ENCODE measurements around the gene FAM110C.

The FAM110C gene

DNA sequence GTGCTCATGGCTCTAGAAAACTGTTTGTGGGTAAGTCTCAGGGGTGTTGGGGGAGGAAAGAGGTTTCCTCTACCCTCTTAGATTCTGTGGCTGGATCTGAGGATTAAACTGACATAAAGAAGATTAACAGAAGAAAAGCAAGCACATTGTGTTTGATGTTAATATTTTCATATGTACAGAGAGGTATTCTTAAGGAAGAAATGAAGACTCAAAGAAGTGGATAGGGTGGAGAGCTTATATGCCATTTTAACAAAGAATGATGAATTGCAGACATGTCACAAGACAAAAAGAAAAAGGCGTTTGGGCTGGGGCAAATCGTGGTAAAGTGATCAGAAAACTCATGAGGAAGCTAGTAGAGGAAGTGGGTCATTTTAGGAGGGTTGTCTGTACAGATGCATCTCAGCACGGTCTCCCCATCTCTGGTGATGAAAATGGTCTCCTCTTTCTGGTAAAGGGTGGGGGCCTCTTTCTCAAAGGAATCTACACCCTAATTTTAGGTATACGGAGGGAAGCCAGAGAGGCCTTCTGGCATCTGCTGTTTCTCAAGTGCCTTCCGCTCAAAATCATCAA, 17.8 kb downstream of the FAM110C start:
- Histone ChIP-seq H3K27ac (ENCODE audit: extremely low read depth, low read depth, low read length) (no peak overlapping the region), H3K36me3 (ENCODE audit: control insufficient read depth in 2 of 2, insufficient read depth in 1 of 2, low read length in 2 of 2) (no peaks in the 10 kb centered on the region), H3K4me3 (ENCODE audit: low read depth, low read length) (no peak overlapping the region), H3K4me1 (ENCODE audit: control insufficient read depth, insufficient read depth, low read length) (no peaks in the 10 kb centered on the region), H3K9me3 (ENCODE audit: control insufficient read depth, insufficient read depth, low read depth, low read length) (no peaks in the 10 kb centered on the region)
- CTCF ChIA-PET = no interaction called here
- POLR2A ChIA-PET = no interaction called here
- TF ChIP-seq ZNF2 (tag by site-specific recombination; IDR thresholded peaks at IDR 0.05) (no peak), SP3 (tag by site-specific recombination; IDR thresholded peaks at IDR 0.05) (no peak), ZNF658 (tag by site-specific recombination; IDR thresholded peaks at IDR 0.05) (no peak), ZNF792 (tag by site-specific recombination; IDR thresholded peaks at IDR 0.05) (no peak), ZNF529 (tag by site-specific recombination; IDR thresholded peaks at IDR 0.05; ENCODE audit: insufficient replicate concordance) (no peak), ZNF791 (tag by site-specific recombination; IDR thresholded peaks at IDR 0.05) (no peak), ZNF664 (tag by site-specific recombination; IDR thresholded peaks at IDR 0.05) (no peak), ZNF654 (tag by site-specific recombination; IDR thresholded peaks at IDR 0.05; ENCODE audit: low read depth) (no peak), ZBTB21 (tag by site-specific recombination; IDR thresholded peaks at IDR 0.05) (no peak), KLF9 (tag by site-specific recombination; IDR thresholded peaks at IDR 0.05; ENCODE audit: low read depth) (no peak), ZNF169 (tag by site-specific recombination; IDR thresholded peaks at IDR 0.05) (no peak), IKZF3 (tag by site-specific recombination; IDR thresholded peaks at IDR 0.05) (no peak), ZNF223 (tag by site-specific recombination; IDR thresholded peaks at IDR 0.05) (no peak), ZNF530 (tag by site-specific recombination; IDR thresholded peaks at IDR 0.05; ENCODE audit: low read depth) (no peak), ZNF768 (tag by site-specific recombination; IDR thresholded peaks at IDR 0.05) (no peak), KLF10 (tag by site-specific recombination; IDR thresholded peaks at IDR 0.05) (no peak), REPIN1 (tag by site-specific recombination; IDR thresholded peaks at IDR 0.05; ENCODE audit: low read depth) (no peak)
- TF ChIP-seq, protein P1, sequence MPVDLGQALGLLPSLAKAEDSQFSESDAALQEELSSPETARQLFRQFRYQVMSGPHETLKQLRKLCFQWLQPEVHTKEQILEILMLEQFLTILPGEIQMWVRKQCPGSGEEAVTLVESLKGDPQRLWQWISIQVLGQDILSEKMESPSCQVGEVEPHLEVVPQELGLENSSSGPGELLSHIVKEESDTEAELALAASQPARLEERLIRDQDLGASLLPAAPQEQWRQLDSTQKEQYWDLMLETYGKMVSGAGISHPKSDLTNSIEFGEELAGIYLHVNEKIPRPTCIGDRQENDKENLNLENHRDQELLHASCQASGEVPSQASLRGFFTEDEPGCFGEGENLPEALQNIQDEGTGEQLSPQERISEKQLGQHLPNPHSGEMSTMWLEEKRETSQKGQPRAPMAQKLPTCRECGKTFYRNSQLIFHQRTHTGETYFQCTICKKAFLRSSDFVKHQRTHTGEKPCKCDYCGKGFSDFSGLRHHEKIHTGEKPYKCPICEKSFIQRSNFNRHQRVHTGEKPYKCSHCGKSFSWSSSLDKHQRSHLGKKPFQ (tag by site-specific recombination; IDR thresholded peaks at IDR 0.05) = no peak

DNA sequence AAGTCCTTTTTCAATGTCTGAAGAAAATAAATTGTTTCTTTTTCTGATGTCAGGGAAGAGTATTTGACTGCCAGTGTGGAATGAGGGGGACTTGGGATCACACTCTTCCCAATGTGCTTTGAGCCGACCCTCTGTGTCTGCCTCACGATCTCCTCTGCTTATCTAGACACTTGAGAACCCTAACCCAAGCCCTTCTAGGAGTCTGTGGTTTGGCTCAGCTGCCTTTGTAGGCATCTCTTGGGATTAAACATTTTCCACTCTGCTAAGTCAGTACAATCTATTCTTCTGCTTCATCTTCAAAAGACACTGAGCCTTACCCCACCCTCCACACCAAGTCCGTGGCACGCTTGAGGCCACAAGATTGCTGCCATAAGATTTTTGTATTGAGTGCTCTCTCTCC, 19.4 kb downstream of the FAM110C start:
- TF ChIP-seq ZNF521 (tag by site-specific recombination; IDR thresholded peaks at IDR 0.05) (no peak), WT1 (tag by site-specific recombination; IDR thresholded peaks at IDR 0.05) (no peak), ZBTB20 (tag by site-specific recombination; IDR thresholded peaks at IDR 0.05) (no peak), ZNF211 (tag by site-specific recombination; IDR thresholded peaks at IDR 0.05; ENCODE audit: low read depth) (no peak), ZNF529 (tag by site-specific recombination; IDR thresholded peaks at IDR 0.05; ENCODE audit: insufficient replicate concordance) (no peak)
- ChIA-PET POLR2A (no interaction called here), CTCF (no interaction called here)
- Histone ChIP-seq H3K27ac (ENCODE audit: extremely low read depth, low read depth, low read length) (no peak overlapping the region), H3K36me3 (ENCODE audit: control insufficient read depth in 2 of 2, insufficient read depth in 1 of 2, low read length in 2 of 2) (no peaks in the 10 kb centered on the region), H3K9me3 (ENCODE audit: control insufficient read depth, insufficient read depth, low read depth, low read length) (no peaks in the 10 kb centered on the region), H3K4me3 (ENCODE audit: low read depth, low read length) (no peak overlapping the region), H3K4me1 (ENCODE audit: control insufficient read depth, insufficient read depth, low read length) (no peaks in the 10 kb centered on the region)

DNA sequence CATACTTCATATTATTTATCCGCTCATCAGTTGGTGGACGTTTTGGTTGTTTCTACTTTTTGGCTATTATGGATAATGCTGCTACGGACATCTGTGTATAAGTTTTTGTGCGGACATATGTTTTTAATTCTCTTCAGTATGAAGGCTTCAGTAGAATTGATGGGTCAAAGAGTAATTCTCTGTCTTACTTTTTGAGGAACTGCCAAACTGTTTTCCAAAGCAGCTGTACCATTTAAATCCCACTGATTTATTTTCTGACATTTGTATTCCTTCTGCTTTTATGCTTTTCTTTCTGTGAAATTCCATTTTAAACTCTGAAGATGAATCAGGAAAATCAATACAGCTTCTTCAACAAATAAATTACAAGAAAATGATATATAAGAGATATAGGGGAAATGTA, 20.8 kb downstream of the FAM110C start:
- ChIA-PET CTCF (no interaction called here), POLR2A (no interaction called here)
- Histone ChIP-seq H3K9me3 (ENCODE audit: control insufficient read depth, insufficient read depth, low read depth, low read length) (no peaks in the 10 kb centered on the region), H3K4me3 (ENCODE audit: low read depth, low read length) (no peak overlapping the region), H3K4me1 (ENCODE audit: control insufficient read depth, insufficient read depth, low read length) (no peaks in the 10 kb centered on the region), H3K27ac (ENCODE audit: extremely low read depth, low read depth, low read length) (no peak overlapping the region), H3K36me3 (ENCODE audit: control insufficient read depth in 2 of 2, insufficient read depth in 1 of 2, low read length in 2 of 2) (no peaks in the 10 kb centered on the region)
- no peak for TF ChIP-seq BCL11A (tag by site-specific recombination; IDR thresholded peaks at IDR 0.05; ENCODE audit: low read depth)
- no peak for TF ChIP-seq ZNF76 (tag by site-specific recombination; IDR thresholded peaks at IDR 0.05; ENCODE audit: borderline replicate concordance, low read depth)
- TF ChIP-seq ZNF174 (tag by site-specific recombination; IDR thresholded peaks at IDR 0.05) = no peak
- no peak for TF ChIP-seq ZNF223 (tag by site-specific recombination; IDR thresholded peaks at IDR 0.05)
- TF ChIP-seq, protein P2, sequence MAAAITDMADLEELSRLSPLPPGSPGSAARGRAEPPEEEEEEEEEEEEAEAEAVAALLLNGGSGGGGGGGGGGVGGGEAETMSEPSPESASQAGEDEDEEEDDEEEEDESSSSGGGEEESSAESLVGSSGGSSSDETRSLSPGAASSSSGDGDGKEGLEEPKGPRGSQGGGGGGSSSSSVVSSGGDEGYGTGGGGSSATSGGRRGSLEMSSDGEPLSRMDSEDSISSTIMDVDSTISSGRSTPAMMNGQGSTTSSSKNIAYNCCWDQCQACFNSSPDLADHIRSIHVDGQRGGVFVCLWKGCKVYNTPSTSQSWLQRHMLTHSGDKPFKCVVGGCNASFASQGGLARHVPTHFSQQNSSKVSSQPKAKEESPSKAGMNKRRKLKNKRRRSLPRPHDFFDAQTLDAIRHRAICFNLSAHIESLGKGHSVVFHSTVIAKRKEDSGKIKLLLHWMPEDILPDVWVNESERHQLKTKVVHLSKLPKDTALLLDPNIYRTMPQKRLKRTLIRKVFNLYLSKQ (tag by site-specific recombination; IDR thresholded peaks at IDR 0.05; ENCODE audit: borderline replicate concordance) = no peak
- TF ChIP-seq, protein P3, sequence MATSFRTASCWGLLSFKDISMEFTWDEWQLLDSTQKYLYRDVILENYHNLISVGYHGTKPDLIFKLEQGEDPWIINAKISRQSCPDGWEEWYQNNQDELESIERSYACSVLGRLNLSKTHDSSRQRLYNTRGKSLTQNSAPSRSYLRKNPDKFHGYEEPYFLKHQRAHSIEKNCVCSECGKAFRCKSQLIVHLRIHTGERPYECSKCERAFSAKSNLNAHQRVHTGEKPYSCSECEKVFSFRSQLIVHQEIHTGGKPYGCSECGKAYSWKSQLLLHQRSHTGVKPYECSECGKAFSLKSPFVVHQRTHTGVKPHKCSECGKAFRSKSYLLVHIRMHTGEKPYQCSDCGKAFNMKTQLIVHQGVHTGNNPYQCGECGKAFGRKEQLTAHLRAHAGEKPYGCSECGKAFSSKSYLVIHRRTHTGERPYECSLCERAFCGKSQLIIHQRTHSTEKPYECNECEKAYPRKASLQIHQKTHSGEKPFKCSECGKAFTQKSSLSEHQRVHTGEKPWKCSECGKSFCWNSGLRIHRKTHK (tag by site-specific recombination; IDR thresholded peaks at IDR 0.05) = no peak
- TF ChIP-seq, protein P4, sequence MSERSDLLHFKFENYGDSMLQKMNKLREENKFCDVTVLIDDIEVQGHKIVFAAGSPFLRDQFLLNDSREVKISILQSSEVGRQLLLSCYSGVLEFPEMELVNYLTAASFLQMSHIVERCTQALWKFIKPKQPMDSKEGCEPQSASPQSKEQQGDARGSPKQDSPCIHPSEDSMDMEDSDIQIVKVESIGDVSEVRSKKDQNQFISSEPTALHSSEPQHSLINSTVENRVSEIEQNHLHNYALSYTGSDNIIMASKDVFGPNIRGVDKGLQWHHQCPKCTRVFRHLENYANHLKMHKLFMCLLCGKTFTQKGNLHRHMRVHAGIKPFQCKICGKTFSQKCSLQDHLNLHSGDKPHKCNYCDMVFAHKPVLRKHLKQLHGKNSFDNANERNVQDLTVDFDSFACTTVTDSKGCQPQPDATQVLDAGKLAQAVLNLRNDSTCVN (tag by site-specific recombination; optimal IDR thresholded peaks at IDR 0.05) = no peak
